Immature natural killer cell (primary cell): ENCODE data around the gene ZNF541. TPM values are rescaled to one million over a fixed set of nuclear protein-coding genes. Genes with fewer than 3 reads are reported as not detected.

Experiments used
- DNase-seq, 3 donors: peaks; one replicate each; pipeline ENCODE4 v3.0.0; 2022; ENCODE audit warnings: mixed read lengths in 1 of 3
- H3K27ac Mint-ChIP-seq, 6 donors: one replicate each; pipeline ENCODE4 v1.8.0; 2020; ENCODE audit warnings: mixed read lengths in 6 of 6, mild to moderate bottlenecking in 5 of 6, inconsistent platforms in 4 of 6, moderate library complexity in 3 of 6
- H3K27me3 Mint-ChIP-seq, 3 donors: one replicate each; pipeline ENCODE4 v1.8.0; 2020 to 2021; ENCODE audit warnings: low read depth in 3 of 3, mild to moderate bottlenecking in 3 of 3, mixed read lengths in 3 of 3, moderate library complexity in 3 of 3, inconsistent platforms in 1 of 3
- H3K36me3 Mint-ChIP-seq, 3 donors: one replicate each; pipeline ENCODE4 v1.8.0; 2020; ENCODE audit warnings: mixed read lengths in 3 of 3, inconsistent platforms in 2 of 3, mild to moderate bottlenecking in 2 of 3
- H3K4me1 Mint-ChIP-seq, 2 donors: one replicate each; pipeline ENCODE4 v1.8.0; 2020; ENCODE audit warnings: inconsistent platforms in 2 of 2, mild to moderate bottlenecking in 2 of 2, mixed read lengths in 2 of 2, moderate library complexity in 1 of 2
- H3K4me3 Mint-ChIP-seq, 5 donors: one replicate each; pipeline ENCODE4 v1.8.0; 2020; ENCODE audit warnings: mild to moderate bottlenecking in 5 of 5, mixed read lengths in 5 of 5, inconsistent platforms in 3 of 5, moderate library complexity in 3 of 5
- H3K9me3 Mint-ChIP-seq, 6 donors: one replicate each; pipeline ENCODE4 v1.8.0; 2020; ENCODE audit warnings: mild to moderate bottlenecking in 6 of 6, mixed read lengths in 6 of 6, inconsistent platforms in 4 of 6, moderate library complexity in 3 of 6
- polyA plus RNA-seq, 3 donors: library from polyadenylated mRNA; unstranded; fragments of 300-500 nt; fragmentation: Illumina TruSeq; gene quantifications; one replicate each; pipeline ENCODE4 v1.2.3, GENCODE V29; 2021

The ZNF541 gene
- polyA plus RNA-seq, 3 donors from 2014 or later, result not detected

DNA sequence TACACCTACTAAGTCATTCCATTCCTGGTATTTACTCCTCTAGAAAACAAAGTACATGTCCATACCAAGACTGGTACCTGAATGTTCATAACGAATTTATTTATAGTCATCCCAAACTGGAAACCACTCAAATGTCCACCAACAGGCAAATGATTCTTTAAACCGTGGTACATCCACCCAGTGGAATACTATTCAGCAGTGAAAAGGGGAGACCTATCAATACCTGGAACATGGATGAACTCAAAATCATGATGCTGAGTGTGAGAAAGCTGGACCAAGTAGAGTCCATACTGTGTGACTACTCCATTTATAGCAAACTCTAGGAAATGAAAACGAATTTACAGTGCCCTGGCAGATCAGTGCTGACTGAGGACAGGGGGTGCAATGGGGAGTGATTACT is 46.1 kb downstream of the ZNF541 start:
- no peak for DNase-seq
- H3K36me3 Mint-ChIP-seq, result no peaks in the 10 kb centered on the region
- peaks cover 5 to 6% of the 10 kb centered on the region in 2 donors for H3K4me1 Mint-ChIP-seq
- H3K4me3 Mint-ChIP-seq, result no peak overlapping the region
- no peak overlapping the region for H3K27ac Mint-ChIP-seq
- H3K9me3 Mint-ChIP-seq, result no peaks in the 10 kb centered on the region
- peaks cover 6 to 7% (median 6%) of the 10 kb centered on the region in 3 donors for H3K27me3 Mint-ChIP-seq

DNA sequence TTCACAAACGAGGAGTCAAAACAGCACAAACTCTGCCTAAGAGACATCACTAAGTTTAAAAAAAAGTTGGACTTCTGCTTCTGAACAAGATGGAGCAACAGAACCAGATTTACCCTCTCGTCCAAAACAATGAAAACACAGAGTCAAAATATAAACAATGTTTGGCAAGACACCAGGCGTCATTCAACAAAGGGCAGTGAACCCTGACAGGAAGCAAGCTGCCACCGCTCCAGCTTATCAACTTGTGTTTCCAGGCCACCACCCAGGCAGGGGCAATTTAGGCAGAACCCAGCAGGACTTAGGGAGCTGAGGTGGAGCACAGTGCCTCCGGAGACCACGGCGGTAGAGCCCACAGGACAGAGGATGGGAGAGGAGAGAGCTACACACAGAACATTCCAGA is 49.5 kb downstream of the ZNF541 start:
- Mint-ChIP-seq H3K27me3 (peaks cover 4 to 13% (median 6%) of the 10 kb centered on the region in 3 donors), H3K36me3 (no peaks in the 10 kb centered on the region), H3K4me1 (peaks cover 17 to 24% of the 10 kb centered on the region in 2 donors), H3K9me3 (no peaks in the 10 kb centered on the region), H3K4me3 (no peak overlapping the region), H3K27ac (no peak overlapping the region)
- no peak for DNase-seq

Other genes with a start within 250 kb of the ZNF541 start
- gene C5AR2, start 241.0 kb downstream of the ZNF541 start, polyA plus RNA-seq, result under 1 TPM in 2 of 3 donors, not detected in 1; 0.18 to 0.29 TPM
- 1 to 10 TPM; 3.2 to 9.7 (median 5.2) TPM for gene DHX34, start 223.8 kb downstream of the ZNF541 start, polyA plus RNA-seq
- not detected for gene MEIS3, start 153.6 kb downstream of the ZNF541 start, polyA plus RNA-seq
- gene SLC8A2, start 101.3 kb downstream of the ZNF541 start, polyA plus RNA-seq, result not detected
- gene KPTN, start 88.9 kb downstream of the ZNF541 start, polyA plus RNA-seq, result 10 to 100 TPM in 1 of 3 donors, 1 to 10 TPM in 2; 5.0 to 25.7 (median 8.9) TPM
- gene NAPA, start 58.1 kb downstream of the ZNF541 start, polyA plus RNA-seq, result 100 to 1,000 TPM; 114 to 177 (median 146) TPM
- gene BICRA, start 36.0 kb upstream of the ZNF541 start, polyA plus RNA-seq, result 1 to 10 TPM in 1 of 3 donors, under 1 TPM in 1, not detected in 1; 0.36 to 1.9 TPM
- not detected for gene EHD2, start 140.3 kb upstream of the ZNF541 start, polyA plus RNA-seq
- 100 to 1,000 TPM in 2 of 3 donors, 10 to 100 TPM in 1; 72.0 to 234 (median 101) TPM for gene NOP53, start 172.4 kb upstream of the ZNF541 start, polyA plus RNA-seq
- 100 to 1,000 TPM; 294 to 618 (median 368) TPM for gene SELENOW, start 205.6 kb upstream of the ZNF541 start, polyA plus RNA-seq
- gene TPRX1, start 231.4 kb upstream of the ZNF541 start, polyA plus RNA-seq, result not detected
- gene CRX, start 248.8 kb upstream of the ZNF541 start, polyA plus RNA-seq, result not detected